Effector memory CD4-positive, alpha-beta T cell (primary cell): ENCODE results near the gene ATF3.

Experiments
- DNase-seq, 3 donors: peaks; one replicate each; pipeline ENCODE4 v3.0.0-alpha.2; 2020
- H3K27ac ChIP-seq: 2 replicates; pipeline ENCODE4 v1.7.0; 2013; ENCODE audit warnings: mild to moderate bottlenecking, low read length, moderate library complexity; ENCODE audit not compliant: insufficient read depth, poor library complexity, severe bottlenecking
- H3K27me3 ChIP-seq: replicated peaks from 2 replicates; pipeline ENCODE4 v1.7.0; 2013; ENCODE audit warnings: mild to moderate bottlenecking, low read length; ENCODE audit not compliant: insufficient read depth, control insufficient read depth, poor library complexity, severe bottlenecking
- H3K36me3 ChIP-seq: 2 replicates; pipeline ENCODE4 v1.7.0; 2013; ENCODE audit warnings: mild to moderate bottlenecking, low read length, moderate library complexity; ENCODE audit not compliant: control insufficient read depth, insufficient read depth
- H3K4me1 ChIP-seq: 2 replicates; pipeline ENCODE4 v1.7.0; 2013; ENCODE audit warnings: low read length, mild to moderate bottlenecking; ENCODE audit not compliant: control insufficient read depth, insufficient read depth, poor library complexity, severe bottlenecking
- H3K4me3 ChIP-seq: 2 replicates; pipeline ENCODE4 v1.7.0; 2013; ENCODE audit warnings: low read length, low read depth, mild to moderate bottlenecking; ENCODE audit not compliant: insufficient read depth, poor library complexity, severe bottlenecking
- H3K9me3 ChIP-seq: 2 replicates; pipeline ENCODE4 v1.7.0; 2013; ENCODE audit warnings: mild to moderate bottlenecking, low read length, moderate library complexity; ENCODE audit not compliant: control insufficient read depth

ATF3 gene

GRCh38 chr1:212666116-212666775, 57.7 kb downstream of the ATF3 start:
- H3K27ac ChIP-seq = no peak overlapping the region
- H3K4me1 ChIP-seq = peaks cover 3% of the 10 kb centered on the region
- DNase-seq = no peak
- H3K36me3 ChIP-seq = no peaks in the 10 kb centered on the region
- H3K4me3 ChIP-seq = no peak overlapping the region
- no peaks in the 10 kb centered on the region for H3K9me3 ChIP-seq
- H3K27me3 ChIP-seq = no peaks in the 10 kb centered on the region

- H3K4me3 ChIP-seq = no peak overlapping the region
- peaks cover 3% of the 10 kb centered on the region for H3K4me1 ChIP-seq
- DNase-seq = no peak
- H3K27me3 ChIP-seq = no peaks in the 10 kb centered on the region
- H3K9me3 ChIP-seq = no peaks in the 10 kb centered on the region
- no peaks in the 10 kb centered on the region for H3K36me3 ChIP-seq
- H3K27ac ChIP-seq = no peak overlapping the region
Measured at GRCh38 chr1:212667223-212668139, 58.9 kb downstream of the ATF3 start.

GRCh38 chr1:212668477-212668876, 59.9 kb downstream of the ATF3 start:
- Histone ChIP-seq H3K27me3 (no peaks in the 10 kb centered on the region), H3K36me3 (no peaks in the 10 kb centered on the region), H3K4me3 (no peak overlapping the region), H3K27ac (no peak overlapping the region), H3K9me3 (no peaks in the 10 kb centered on the region), H3K4me1 (peaks cover 3% of the 10 kb centered on the region)
- no peak for DNase-seq

- no peak for DNase-seq
- Histone ChIP-seq H3K4me1 (peaks cover 3% of the 10 kb centered on the region), H3K27me3 (no peaks in the 10 kb centered on the region), H3K4me3 (no peak overlapping the region), H3K27ac (no peak overlapping the region), H3K9me3 (no peaks in the 10 kb centered on the region), H3K36me3 (no peaks in the 10 kb centered on the region)
Measured at GRCh38 chr1:212669102-212669501, 60.5 kb downstream of the ATF3 start.

- Histone ChIP-seq H3K9me3 (no peaks in the 10 kb centered on the region), H3K27ac (no peak overlapping the region), H3K27me3 (no peaks in the 10 kb centered on the region), H3K36me3 (no peaks in the 10 kb centered on the region), H3K4me3 (no peak overlapping the region), H3K4me1 (peaks cover 3% of the 10 kb centered on the region)
- DNase-seq = no peak
Measured at GRCh38 chr1:212669600-212669999, 61.0 kb downstream of the ATF3 start.

- Histone ChIP-seq H3K9me3 (no peaks in the 10 kb centered on the region), H3K36me3 (no peaks in the 10 kb centered on the region), H3K4me3 (no peak overlapping the region), H3K27ac (no peak overlapping the region), H3K27me3 (no peaks in the 10 kb centered on the region), H3K4me1 (peaks cover 3% of the 10 kb centered on the region)
- DNase-seq = no peak
Measured at GRCh38 chr1:212670301-212670700, 61.7 kb downstream of the ATF3 start.
